ENCODE results near the gene ANKRD61. TPM values are rescaled to one million over a fixed set of nuclear protein-coding genes. Genes with fewer than 3 reads are reported as not detected.

ANKRD61 gene
- polyA plus RNA-seq, 2 of the 4 experiments (the other 2 are of a cell fraction): 0.37 to 1.1 TPM

GRCh38 chr7:6015917-6016652, 15.1 kb upstream of the ANKRD61 start:
- Histone ChIP-seq H3K27ac (peak overlapping the region; percentile 75 to 83), H3K4me3 (no peak overlapping the region), H3K4me2 (peak overlapping the region; percentile 22; the same call in 2 of the 3 replicates), H3K4me1 (peaks cover 29% of the 10 kb centered on the region; the same call in 2 of the 3 replicates), H3K9me3 (no peaks in the 10 kb centered on the region)
- POLR2A ChIA-PET: interaction anchor here (1.1 to 1.2 kb wide), 2 partner anchors 8 to 369 kb away, joined by 3 to 4 read pairs; no protein-coding TSS in a partner anchor
- 83% methylated on average over 8 of the region's 8 CpGs for WGBS (ENCODE audit: missing lambda C conversion rate)
- FAIRE-seq (no peak), ATAC-seq (peak in 1 of 2 experiments; percentile 55; a peak in 2 of 6 replicates), DNase-seq (ENCODE audit: low read depth in 1 of 2, low spot score in 1 of 2) (no peak)
- CTCF ChIA-PET: interaction anchor here (0.5 kb wide), 1 partner anchor 328 kb away, joined by 3 read pairs; no protein-coding TSS in a partner anchor
- TF ChIP-seq ZSCAN20 (CRISPR knock-in tag; IDR thresholded peaks at IDR 0.05) (no peak), BHLHE40 (IDR thresholded peaks at IDR 0.05; ENCODE audit: low read depth, low read length) (no peak), POLR2A (IDR thresholded peaks at IDR 0.05; ENCODE audit: low read length) (no peak), FOXS1 (CRISPR knock-in tag; IDR thresholded peaks at IDR 0.05) (no peak), GATA3 (IDR thresholded peaks at IDR 0.05; ENCODE audit: borderline replicate concordance) (no peak), EHMT2 (IDR thresholded peaks at IDR 0.05; ENCODE audit: low read depth) (no peak), CBX8 (IDR thresholded peaks at IDR 0.05) (no peak), HOXB5 (CRISPR knock-in tag; IDR thresholded peaks at IDR 0.05) (no peak), CBX2 (IDR thresholded peaks at IDR 0.05; ENCODE audit: borderline replicate concordance, low read depth) (no peak), HOXB13 (CRISPR knock-in tag; IDR thresholded peaks at IDR 0.05; ENCODE audit: low read depth) (no peak), FOSL2 (IDR thresholded peaks at IDR 0.05) (no peak), FOSL2 (CRISPR knock-in tag; IDR thresholded peaks at IDR 0.05) (no peak), ZC3H11A (IDR thresholded peaks at IDR 0.05) (no peak), ELK1 (IDR thresholded peaks at IDR 0.05; ENCODE audit: low read depth, low read length) (no peak), ESRRA (IDR thresholded peaks at IDR 0.05; ENCODE audit: borderline replicate concordance, low read length) (no peak), HES2 (IDR thresholded peaks at IDR 0.05) (no peak), TP53 (CRISPR knock-in tag; IDR thresholded peaks at IDR 0.05) (no peak), ZFP36 (IDR thresholded peaks at IDR 0.05; ENCODE audit: borderline replicate concordance, partially characterized antibody) (no peak), ZNF302 (CRISPR knock-in tag; IDR thresholded peaks at IDR 0.05) (no peak), HOXA7 (CRISPR knock-in tag; IDR thresholded peaks at IDR 0.05) (no peak), RNF2 (IDR thresholded peaks at IDR 0.05; ENCODE audit: borderline replicate concordance, low read depth) (no peak)

- Histone ChIP-seq H3K4me2 (no peak overlapping the region), H3K4me3 (no peak overlapping the region), H3K27ac (peak overlapping the region; percentile 75 to 83), H3K4me1 (peaks cover 26% of the 10 kb centered on the region; the same call in 2 of the 3 replicates), H3K9me3 (no peaks in the 10 kb centered on the region)
- TF ChIP-seq CBX8 (IDR thresholded peaks at IDR 0.05) (no peak), POLR2AphosphoS2 (conservative IDR thresholded peaks at IDR 0.05; ENCODE audit: low read length) (no peak), SREBF2 (IDR thresholded peaks at IDR 0.05) (no peak), PHF8 (IDR thresholded peaks at IDR 0.05; ENCODE audit: borderline replicate concordance, low read depth) (no peak), HDAC2 (IDR thresholded peaks at IDR 0.05) (no peak), FOSL2 (IDR thresholded peaks at IDR 0.05) (no peak), FOSL2 (CRISPR knock-in tag; IDR thresholded peaks at IDR 0.05) (no peak), HES2 (IDR thresholded peaks at IDR 0.05) (no peak), ESRRA (IDR thresholded peaks at IDR 0.05; ENCODE audit: borderline replicate concordance, low read length) (no peak), PBX3 (IDR thresholded peaks at IDR 0.05) (no peak), HEYL (CRISPR knock-in tag; IDR thresholded peaks at IDR 0.05) (no peak), FOXS1 (CRISPR knock-in tag; IDR thresholded peaks at IDR 0.05) (no peak), HOXB5 (CRISPR knock-in tag; IDR thresholded peaks at IDR 0.05) (no peak), JUN (IDR thresholded peaks at IDR 0.05) (no peak)
- ChIA-PET POLR2A (no interaction called here), CTCF (no interaction called here)
- DNase-seq (ENCODE audit: low read depth in 1 of 2, low spot score in 1 of 2) (no peak), ATAC-seq (no peak), FAIRE-seq (no peak)
- 94% methylated on average over 8 of the region's 8 CpGs for WGBS (ENCODE audit: missing lambda C conversion rate)
Measured at GRCh38 chr7:6016653-6016966, 14.6 kb upstream of the ANKRD61 start.

Data from A549 (cell line).